GM18858 (cell line): Measurements from ENCODE around the gene ESR2.
"Not testable (repeated sequence)": the region's sequence is repeated elsewhere in the genome, so short reads cannot be mapped to it uniquely, and the experiment has no call there.

ENCODE experiments used
- ATAC-seq: cut with Tn5 transposase; IDR thresholded peaks from one replicate; pipeline ENCODE4 v1.9.1; 2021; ENCODE audit not compliant: unreplicated experiment

The ESR2 gene

DNA sequence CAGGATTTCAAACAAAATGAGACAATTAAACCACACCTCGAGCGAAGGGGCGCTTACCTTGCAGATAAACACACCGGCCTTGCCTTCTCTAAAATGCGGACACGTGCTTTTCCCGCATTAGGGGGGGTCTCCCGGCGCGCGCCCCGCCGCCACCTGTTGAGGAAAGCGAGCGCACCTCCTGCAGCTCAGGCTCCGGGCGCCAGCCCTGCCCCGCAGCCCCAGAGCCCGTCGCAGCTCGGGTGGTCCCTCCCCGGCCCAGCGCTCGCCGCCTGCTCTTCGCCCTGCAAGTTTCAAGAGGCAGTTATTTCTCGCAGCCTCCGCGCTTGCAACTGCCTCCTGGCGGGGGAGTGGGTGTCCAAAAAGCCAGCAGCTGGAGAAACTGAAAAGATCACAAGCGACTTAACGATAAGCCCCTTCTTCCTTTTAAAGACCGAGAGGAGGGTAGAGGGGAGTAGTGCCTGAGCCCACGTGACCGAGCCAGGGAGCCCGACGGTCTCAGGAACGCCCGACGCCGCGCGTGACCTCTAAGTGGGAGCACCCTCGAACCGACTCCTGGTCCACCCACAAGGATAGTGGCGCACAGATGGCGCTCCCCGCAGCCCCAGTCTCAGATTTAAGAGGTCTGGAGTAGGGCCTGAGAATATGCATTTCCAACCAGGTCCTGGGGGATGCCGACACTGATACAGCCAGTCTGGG lies at the start of gene ESR2:
TSS of gene ESR2 (minus strand) at position 396 of the 696 bp plus-strand sequence. CDS start 11,386 bp downstream, outside the sequence.
- ATAC-seq: no peak

DNA sequence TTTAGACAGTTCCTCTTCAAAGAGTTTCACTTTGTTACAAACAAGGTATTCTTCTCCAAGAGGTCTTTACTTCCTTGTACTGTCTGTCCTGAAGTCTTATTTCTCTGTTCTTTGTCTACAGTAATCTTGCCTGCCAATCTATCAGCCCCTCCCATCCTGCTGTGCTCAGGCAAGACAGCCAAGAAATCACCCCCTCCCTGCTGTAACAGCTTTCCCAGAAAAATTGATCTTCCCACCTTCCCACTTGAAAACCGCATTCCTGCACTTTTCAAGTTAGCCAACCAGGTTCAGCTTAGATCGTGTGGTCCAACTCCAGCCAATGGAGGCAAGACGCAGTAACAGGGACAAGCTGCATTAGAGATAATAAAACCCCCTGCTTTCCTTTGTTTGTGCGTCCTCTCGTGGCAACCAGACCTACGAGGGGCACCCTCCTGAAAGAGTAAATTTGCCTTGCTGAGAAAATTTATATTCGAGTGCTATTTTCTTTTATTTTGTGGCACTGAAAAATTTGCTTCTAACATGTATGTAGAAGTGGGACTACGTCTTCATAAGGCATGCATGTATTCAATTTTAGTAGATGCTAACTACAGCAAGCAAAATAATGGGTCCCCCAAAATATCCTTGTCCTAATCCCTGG lies 46.5 kb upstream of the ESR2 start:
- no peak for ATAC-seq

DNA sequence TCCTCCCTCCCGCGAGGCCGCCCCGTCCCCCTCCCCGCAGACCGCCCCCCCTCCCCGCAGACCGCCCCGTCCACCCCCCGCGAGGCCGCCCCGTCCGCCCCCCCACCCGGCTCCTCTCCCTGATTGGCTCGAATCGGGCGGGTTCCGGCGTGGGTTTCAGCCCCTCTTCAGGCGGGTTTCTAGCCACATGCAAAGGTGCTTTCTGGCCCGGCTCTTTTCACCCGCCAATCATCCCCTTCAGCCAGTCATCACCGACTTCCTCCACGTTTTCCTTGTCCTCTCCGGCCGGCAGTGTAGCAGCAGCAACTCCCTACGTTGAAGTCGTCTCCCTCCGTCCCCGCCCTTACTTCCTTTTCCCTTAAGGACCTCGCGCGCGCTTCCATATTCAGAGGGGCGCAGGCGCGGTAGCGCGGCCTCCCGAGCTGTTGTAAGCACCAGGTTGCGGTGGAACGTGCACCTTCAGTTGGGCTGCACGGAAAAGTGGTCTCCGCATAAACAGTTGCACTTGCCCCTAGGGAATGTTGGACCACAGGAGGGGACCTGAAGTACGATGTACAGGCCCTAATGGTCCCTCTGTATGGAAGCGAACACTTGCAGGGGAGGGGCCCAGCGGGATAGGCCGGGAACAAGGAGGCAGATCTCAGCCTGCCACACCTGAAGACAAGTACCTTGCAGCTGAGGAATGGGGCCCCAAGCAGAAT lies 44.6 kb upstream of the ESR2 start:
- peak; percentile 86 for ATAC-seq

DNA sequence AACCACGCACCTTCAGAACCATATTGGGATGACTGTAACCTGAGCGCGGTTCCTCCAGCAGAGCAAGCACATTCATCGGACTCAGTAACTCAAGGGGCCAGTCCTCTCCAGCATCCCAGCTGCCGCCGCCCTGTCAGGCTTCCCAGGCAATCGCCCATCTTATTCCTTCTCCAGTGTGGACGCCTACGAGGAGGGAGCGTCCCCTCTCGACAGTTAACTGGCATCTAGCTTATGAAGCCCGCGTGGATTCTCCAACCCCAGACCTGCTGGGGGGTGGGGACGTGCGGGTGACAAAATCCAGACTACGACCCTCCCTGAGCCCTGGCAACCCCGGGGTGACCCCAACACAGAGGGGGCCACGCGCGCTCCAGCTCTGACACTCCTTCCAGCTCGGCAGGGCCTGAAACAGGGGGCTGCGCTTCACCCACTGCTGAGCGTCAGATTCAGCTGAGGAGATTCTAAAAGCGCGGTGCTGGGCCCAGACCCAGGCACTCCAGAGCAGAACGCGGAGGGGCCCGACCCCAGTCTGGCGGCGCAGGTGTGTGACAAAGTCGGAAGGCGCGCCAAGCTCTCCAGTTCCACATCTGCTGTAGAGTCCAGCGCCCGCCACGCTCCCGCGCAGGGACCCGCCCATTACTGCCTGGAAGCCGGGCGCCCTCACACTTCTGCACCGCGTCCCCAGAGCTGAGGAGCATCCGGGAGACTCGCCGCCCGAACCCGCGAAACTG lies 43.9 kb upstream of the ESR2 start:
- ATAC-seq: peak; percentile 27

DNA sequence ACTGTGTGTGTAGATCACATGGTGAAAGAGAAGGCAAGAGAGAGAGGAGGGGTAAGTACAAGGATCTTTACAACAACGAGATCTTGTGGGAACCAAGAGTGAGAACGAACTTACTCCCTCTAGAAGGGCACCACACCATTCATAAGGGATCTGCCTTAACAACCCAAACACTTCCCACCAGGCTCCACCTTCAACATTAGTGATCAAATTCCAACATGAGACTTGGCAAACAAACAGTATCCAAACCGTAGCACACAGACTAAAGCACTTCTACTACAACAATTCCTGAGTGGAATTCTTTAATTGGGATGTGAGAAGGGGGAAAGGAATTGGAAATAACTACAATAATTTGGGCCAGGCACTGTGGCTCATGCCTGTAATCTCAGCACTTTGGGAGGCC lies 35.0 kb upstream of the ESR2 start:
- ATAC-seq: no peak

DNA sequence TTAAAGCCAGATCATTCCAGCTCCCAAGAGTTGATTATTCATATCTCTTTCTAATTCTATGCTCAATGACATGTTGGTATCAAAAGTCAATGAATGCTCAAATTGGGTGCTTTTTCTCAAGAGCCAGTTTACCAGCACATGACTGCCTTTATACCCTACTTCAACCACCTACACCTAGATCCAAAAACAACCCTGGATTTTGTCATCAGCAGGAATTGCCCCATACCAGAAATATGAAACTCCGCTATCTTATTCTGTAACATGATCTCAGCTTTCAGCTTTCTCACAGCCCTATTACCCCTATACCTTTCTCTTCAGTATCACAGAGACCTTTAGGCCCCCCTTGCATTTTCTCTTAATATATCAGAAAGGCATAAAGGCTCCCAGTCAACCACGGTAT lies 32.3 kb upstream of the ESR2 start:
- ATAC-seq: no peak

DNA sequence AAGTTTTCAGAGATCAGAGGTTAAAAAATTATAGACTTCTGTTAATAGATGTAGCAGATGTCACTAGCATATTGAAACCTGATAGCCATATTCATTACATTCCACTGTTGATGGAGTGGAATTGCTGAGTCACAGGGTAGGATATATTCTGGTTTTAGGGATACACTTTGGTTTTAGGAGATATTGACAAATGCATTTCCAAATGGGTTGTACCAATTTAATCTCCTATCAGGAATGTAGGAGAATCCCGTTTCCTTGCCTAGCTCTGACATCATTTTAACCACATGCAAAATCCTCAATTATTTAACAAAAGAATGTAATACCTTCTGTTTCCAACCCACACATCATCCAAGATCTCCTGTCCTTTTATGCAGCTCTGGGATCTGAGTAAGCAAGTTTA lies 30.7 kb upstream of the ESR2 start:
- no peak for ATAC-seq

DNA sequence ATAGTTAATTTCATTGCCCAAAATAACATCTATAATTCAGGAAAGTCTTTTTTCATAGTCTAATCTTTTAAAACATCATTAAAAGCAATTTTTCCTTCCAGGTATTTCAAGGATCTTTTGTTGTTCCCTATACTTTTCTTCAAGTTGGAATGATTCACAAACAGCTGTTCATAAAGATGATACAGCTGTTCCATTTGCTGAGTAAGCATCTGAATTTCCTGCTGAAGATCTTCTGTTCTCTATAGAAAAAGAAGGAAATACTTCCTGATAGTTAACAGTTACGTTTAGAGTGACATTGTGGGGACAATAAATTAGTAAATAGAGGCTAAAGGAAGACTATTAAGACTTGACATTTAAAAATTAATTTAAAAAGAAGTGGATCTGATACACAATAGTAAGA lies 30.3 kb upstream of the ESR2 start:
- no peak for ATAC-seq

DNA sequence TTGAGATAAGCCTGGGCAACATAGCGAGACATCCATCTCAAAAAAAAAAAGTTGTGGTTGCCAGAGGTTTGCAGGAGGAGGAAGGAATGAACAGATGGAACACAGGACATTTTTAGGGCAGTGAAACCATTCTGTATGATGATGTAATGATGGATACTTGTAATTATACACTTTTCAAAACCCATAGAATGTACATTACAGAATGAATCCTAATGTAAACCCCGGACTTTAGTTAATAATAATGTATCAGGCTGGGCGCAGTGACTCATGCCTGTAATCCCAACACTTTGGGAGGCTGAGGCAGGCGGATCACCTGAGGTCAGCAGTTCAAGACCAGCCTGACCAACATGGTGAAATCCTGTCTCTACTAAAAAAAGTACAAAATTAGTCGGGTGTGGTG lies 26.2 kb upstream of the ESR2 start:
- not testable (repeated sequence) for ATAC-seq

DNA sequence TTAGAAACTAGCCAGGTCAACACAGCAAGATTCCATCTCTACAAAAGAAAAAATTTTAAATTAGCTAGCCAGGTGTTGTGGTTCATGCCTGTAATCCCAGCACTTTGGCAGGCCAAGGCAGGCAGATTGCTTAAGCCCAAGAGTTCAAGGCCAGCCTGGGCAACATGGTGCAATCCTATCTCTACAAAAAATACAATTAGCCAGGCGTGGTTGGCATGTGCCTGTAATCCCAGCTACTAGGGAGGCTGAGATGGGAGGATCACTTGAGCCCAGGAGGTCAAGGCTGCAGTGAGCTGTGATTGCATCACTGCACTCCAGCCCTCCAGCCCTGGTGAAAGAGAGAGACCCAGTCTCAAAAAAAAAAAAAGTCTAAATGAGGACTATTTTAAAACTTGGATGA lies 24.5 kb upstream of the ESR2 start:
- not testable (repeated sequence) for ATAC-seq

DNA sequence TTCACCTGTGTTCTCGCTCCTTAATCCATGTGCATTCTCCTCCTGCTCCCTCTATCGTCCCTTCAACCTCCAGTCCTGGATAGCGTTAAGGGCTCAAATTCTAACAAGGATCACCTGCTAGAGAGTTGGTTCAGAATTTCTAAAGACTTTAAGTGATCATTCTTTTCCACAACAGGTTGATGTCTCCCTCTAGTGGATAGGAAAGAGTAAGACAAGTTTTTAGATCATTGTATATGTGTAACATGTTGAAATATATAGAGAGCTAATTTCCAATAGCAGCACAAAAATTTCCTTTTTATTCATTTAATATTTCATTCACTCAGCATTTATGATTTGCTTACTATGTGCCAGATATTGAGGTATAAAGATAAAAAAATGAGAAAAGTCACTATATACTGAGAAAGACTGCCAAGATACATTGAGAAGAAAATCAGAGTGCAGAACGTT lies 9.3 kb upstream of the ESR2 start:
- no peak for ATAC-seq

DNA sequence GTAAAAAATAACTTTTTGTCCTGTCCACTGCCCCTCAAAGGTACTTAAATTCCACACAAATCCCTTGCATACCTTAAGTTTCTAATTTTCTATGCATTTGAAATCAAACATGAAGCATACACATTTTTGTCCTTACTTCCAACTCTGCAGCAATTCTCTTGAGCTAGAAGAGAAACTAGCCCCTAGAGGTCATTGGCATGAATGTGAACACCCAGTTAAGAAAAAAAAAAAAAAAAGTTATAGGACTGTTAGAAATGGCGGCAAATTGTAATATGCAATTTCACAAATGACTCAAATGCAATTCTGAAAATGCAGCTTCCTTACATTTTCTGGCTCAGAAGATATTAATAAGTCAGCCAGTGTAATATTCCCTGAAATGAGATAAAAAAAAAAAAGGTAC lies 4.6 kb upstream of the ESR2 start:
- ATAC-seq: no peak

DNA sequence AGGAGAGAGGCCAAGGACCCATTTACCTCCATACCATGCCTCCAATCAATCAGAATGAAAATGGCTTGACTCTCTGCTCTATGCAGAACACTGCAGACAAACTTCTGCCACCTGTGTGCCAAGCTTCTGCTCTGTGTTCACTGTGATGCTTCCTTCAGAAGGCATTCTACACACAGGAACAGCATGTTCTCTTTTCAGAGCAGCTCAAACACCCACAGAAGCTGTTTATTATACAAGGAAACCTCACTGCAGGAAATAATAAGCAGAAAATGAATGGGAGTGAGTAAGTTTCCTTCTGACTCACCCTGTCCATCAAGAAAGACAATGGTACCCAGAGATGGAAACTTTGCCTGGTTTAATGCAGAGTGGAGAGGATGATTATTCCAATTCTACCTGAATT lies 2.4 kb upstream of the ESR2 start:
- ATAC-seq: no peak

DNA sequence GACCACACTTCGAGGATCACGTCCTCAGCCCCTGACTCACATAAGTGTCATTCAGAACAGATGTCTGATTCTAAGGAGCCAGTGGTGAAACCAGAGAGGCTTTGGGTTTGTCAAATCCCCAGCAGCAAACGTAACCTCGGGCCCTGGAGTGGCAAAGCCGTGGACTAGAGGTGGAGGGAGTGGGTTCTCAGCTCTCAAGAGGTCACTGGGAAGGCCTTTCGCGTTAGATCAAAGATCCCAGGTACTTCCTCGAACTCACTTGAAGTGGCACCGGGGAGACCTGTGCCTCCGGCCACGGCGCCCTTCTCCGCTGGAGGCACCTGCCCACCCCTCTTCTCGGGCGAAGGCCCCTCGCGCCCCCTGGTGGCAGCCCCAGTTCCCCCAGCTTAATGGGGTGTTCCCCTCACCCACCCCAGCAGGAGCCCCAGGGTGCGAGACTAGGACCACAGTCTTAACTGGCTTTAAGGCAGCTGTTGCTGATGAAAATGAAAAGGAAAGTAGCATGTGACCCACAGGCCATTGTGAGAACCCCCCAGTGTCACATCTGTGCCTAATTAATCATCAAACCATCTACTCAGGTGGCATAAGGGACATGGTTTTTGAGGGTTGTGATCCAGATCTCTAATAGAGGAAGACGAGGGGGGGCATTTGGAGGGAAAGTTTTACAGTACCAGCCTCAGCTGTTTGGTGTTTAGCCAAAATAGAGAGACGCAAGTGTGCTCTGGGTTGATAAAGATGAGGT lies 672 bp upstream of the ESR2 start:
- peak; percentile 42 for ATAC-seq

DNA sequence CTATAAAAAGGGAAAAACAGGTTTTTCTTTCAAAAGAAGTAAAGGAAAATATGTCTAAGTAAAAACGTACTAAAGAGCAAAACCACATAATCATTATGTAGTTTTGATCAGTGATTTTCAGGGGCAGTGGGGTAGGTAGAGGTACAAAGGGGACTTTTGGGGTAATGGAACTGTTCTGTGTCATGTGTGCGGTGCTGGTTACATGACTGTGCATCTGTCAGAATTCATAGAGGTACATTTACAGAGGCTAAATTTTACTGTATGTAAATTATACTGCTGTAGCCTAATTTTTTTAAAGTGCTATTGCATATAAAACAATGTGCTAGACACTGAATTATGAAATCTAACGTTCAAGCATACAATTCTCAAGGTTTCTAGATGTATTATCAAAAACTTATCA lies 2.0 kb downstream of the ESR2 start:
- ATAC-seq: no peak

DNA sequence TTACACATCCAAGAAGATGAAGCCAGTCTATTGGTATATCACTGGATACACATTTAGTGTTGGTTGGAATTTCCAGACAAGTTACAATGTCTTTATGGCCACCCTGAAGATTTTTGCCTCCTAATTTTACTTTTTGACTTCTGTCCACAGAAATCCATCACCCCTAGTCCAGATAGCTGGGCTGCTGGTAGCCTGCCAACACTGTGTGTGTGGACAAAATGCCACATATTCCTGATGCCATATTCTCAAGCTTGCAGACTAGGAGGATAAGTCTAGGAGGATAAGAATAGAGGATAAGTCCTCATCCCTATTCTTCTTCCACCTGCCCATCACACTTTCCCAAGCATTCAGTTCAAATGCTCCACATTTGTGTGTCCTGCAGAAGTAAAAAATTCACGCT lies 4.6 kb downstream of the ESR2 start:
- no peak for ATAC-seq

DNA sequence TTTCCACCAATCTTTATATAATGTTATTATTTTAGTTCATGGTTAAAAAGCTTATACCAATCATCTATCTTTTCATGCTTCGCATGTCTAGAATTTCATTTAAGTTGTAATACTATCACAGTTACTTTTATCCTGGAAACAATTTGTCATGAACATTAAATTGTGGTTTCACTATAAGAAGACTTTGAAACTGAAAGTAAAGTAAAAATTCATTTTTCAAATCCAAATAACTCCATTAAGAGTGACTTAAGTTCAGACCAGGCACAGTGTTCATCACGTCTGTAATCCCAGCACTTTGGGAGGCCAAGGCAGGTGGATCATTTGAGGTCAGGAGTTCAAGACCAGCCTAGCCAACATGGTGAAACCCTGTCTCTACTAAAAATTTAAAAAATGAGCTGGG lies 12.4 kb downstream of the ESR2 start:
- ATAC-seq: no peak

DNA sequence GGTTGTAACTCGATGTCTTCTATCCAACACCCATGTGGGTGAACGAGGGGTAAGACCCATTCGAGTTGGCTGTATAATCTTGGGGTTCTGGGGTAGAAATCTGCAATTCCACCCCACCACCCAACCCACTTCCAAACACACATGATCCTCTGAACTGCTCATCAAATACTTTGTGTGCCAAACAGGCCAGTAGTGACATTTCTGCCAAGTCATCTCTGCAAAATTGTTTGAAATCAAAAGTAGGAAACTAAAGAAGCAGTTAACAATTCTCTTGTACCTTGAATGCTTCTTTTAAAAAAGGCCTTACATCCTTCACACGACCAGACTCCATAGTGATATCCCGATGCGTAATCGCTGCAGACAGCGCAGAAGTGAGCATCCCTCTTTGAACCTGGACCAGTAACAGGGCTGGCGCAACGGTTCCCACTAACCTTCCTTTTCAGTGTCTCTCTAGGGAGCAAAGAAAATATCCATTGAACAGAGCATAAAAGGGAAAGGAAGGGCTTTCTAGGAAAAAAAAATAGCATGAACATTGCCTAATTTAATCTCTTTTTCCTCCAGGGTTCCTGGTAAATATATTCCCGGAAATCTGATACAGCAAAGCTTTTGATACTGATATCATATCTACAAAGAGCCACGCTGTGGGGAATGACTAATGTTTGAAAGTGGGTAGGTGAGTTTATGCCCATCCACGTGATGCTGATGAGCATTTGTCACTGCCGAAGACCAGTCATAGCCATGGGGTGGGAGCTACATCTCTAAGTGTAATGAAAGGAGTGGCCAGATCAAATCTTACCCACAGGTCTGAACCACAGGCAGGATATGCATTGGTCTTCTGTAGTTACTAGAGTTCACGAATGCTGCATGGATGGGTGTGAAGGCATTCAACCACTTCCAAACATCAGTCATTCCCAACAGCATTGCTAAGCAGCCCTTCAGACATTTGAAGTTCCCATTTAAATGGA lies 14.2 kb downstream of the ESR2 start:
- no peak for ATAC-seq

DNA sequence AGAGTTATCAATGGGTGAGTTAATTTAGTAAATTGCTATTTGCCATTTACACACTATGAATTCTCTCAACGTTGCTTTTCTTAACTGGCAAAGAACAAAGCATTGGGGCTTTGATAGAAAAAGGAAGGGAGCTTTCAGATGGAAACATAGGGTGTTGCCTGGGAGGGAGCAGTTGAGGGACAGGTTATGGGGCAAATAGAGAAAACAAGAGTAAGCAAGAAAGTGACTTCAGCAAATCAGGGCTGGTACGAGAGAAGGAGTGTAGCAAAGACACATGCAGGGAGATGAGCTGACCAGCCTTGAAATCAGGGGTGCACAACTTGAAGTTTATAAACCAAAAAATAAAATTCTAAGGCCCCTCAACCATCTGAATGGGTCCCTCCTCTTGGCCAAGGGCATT lies 15.7 kb downstream of the ESR2 start:
- ATAC-seq: no peak

DNA sequence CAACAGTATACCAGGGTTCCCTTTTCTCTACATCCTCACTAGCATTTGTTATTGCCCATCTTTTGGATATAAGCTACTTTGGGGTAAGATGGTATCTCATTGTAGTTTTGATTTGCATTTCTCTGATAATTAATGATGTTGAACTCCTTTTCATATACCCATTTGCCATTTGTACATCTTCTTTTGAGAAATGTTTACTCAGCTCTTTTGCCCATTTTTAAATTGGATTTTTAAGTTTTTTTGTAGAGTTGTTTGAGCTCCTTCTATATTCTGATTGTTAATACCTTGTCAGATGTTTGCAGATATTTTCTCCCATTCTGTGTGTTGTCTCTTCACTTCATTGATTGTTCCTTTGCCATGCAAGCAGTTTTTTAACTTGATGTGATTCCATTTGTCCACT lies 22.2 kb downstream of the ESR2 start:
- no peak for ATAC-seq
